Karpas-422 (cell line): Measurements from ENCODE around the gene GPR55. TPM values are rescaled to one million over a fixed set of nuclear protein-coding genes. Genes with fewer than 3 reads are reported as not detected.

Experiments
- DNase-seq: peaks from one replicate; pipeline ENCODE4 v3.0.0-alpha.2; 2015
- H2AFZ ChIP-seq: fragments of 200-600 bp; sonication (generic); 2 replicates; pipeline ENCODE4 v1.6.1; 2014; ENCODE audit warnings: antibody characterized with exemption, low read length, mixed read lengths
- H3K27ac ChIP-seq: fragments of 200-600 bp; sonication (generic); 2 replicates; pipeline ENCODE4 v1.5.1; 2014; ENCODE audit warnings: mild to moderate bottlenecking, low read length, moderate library complexity
- H3K27me3 ChIP-seq: fragments of 200-600 bp; sonication (generic); 2 replicates; pipeline ENCODE4 v1.6.1; 2014; ENCODE audit warnings: low read length, mixed read lengths
- H3K36me3 ChIP-seq: fragments of 200-600 bp; sonication (generic); 2 replicates; pipeline ENCODE4 v1.6.1; 2014; ENCODE audit warnings: low read length, mixed read lengths; ENCODE audit not compliant: insufficient read depth
- H3K4me1 ChIP-seq: fragments of 200-600 bp; sonication (generic); 2 replicates; pipeline ENCODE4 v1.6.1; 2014; ENCODE audit warnings: mild to moderate bottlenecking, low read length, mixed read lengths
- H3K4me2 ChIP-seq: fragments of 200-600 bp; sonication (generic); 2 replicates; pipeline ENCODE4 v1.6.1; 2014; ENCODE audit warnings: low read length, low read depth, mild to moderate bottlenecking; ENCODE audit not compliant: poor library complexity, severe bottlenecking
- H3K4me3 ChIP-seq: fragments of 200-600 bp; sonication (generic); 2 replicates; pipeline ENCODE4 v1.5.1; 2014; ENCODE audit warnings: mild to moderate bottlenecking, antibody characterized with exemption, low read length, mixed read lengths
- H3K79me2 ChIP-seq: fragments of 200-600 bp; sonication (generic); 2 replicates; pipeline ENCODE4 v1.6.1; 2014; ENCODE audit warnings: mild to moderate bottlenecking, low read length, mixed read lengths
- H3K9ac ChIP-seq: fragments of 200-600 bp; sonication (generic); 2 replicates; pipeline ENCODE4 v1.6.0; 2014; ENCODE audit warnings: low read length
- H3K9me2 ChIP-seq: fragments of 200-600 bp; sonication (generic), shearing (Covaris generic); replicated peaks from 2 replicates; pipeline ENCODE4 v1.6.0; 2014; ENCODE audit warnings: mild to moderate bottlenecking, low read length, moderate library complexity; ENCODE audit not compliant: insufficient read depth
- H3K9me3 ChIP-seq: fragments of 300-700, 200-600 bp; sonication (generic); 2 replicates; pipeline ENCODE4 v1.6.1; 2014; ENCODE audit warnings: low read length, mixed read lengths
- H4K20me1 ChIP-seq: fragments of 200-600 bp; sonication (generic); 2 replicates; pipeline ENCODE4 v1.6.1; 2014; ENCODE audit warnings: mild to moderate bottlenecking, antibody characterized with exemption, low read length, low read depth; ENCODE audit not compliant: insufficient read depth
- total RNA-seq: library from RNA; depleted of rRNA; stranded (reverse); fragments of >200 nt; shearing (Covaris generic); gene quantifications from 2 replicates; pipeline ENCODE4 v1.2.3, GENCODE V29; 2014; ENCODE audit warnings: low replicate concordance

GPR55 gene
- total RNA-seq, 1 experiment from 2014 or later, result 9.5 TPM

DNA sequence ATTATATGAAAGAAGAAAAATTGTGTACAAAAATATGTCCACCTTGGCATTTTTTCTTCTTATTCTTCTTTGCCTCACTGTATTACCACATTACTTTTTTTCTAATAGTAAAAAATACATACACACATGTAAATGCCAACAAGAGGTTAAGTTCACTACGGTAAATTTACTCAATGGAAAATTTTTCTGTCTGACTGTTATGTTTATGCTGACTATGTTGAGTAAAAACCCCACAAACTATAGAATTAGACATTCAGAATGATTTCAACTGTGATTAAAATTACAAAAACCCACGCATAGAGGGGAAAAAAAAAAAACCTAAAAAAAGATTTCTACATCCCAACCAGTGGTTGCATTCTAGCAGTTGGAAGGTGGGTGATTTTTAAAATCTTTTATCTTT lies 5.4 kb downstream of the GPR55 start:
- Histone ChIP-seq H3K9ac (no peak overlapping the region), H3K79me2 (no peaks in the 10 kb centered on the region), H3K9me3 (no peaks in the 10 kb centered on the region), H3K9me2 (no peaks in the 10 kb centered on the region), H3K36me3 (no peaks in the 10 kb centered on the region), H3K27me3 (no peaks in the 10 kb centered on the region), H3K4me1 (peaks cover 25% of the 10 kb centered on the region), H3K4me2 (no peak overlapping the region), H2AFZ (no peak overlapping the region), H4K20me1 (no peaks in the 10 kb centered on the region), H3K4me3 (no peak overlapping the region), H3K27ac (no peak overlapping the region)
- DNase-seq, result no peak

DNA sequence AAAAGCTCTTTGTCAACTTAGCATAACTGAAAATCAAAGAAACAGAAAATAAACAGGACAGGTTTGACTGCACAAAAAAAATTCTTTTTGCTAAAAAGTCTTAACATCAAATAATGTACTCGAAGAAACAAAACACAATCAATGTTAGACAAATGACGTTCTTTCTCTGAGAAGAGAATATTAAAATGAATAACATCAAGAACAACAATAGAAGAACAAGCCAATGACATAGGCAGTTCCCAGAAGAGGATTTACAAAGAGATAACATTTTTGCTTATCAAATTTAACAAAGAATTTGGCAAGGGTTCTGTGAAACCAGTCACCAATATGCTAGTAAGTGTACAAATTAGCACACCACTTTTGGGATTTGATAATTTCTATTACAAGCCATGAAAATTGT lies 5.8 kb downstream of the GPR55 start:
- no peak for DNase-seq
- Histone ChIP-seq H3K9me2 (no peaks in the 10 kb centered on the region), H3K27me3 (no peaks in the 10 kb centered on the region), H3K36me3 (no peaks in the 10 kb centered on the region), H3K9ac (no peak overlapping the region), H3K9me3 (no peaks in the 10 kb centered on the region), H3K27ac (no peak overlapping the region), H3K4me1 (peaks cover 21% of the 10 kb centered on the region), H3K4me3 (no peak overlapping the region), H4K20me1 (no peaks in the 10 kb centered on the region), H3K79me2 (no peaks in the 10 kb centered on the region), H2AFZ (no peak overlapping the region), H3K4me2 (no peak overlapping the region)

DNA sequence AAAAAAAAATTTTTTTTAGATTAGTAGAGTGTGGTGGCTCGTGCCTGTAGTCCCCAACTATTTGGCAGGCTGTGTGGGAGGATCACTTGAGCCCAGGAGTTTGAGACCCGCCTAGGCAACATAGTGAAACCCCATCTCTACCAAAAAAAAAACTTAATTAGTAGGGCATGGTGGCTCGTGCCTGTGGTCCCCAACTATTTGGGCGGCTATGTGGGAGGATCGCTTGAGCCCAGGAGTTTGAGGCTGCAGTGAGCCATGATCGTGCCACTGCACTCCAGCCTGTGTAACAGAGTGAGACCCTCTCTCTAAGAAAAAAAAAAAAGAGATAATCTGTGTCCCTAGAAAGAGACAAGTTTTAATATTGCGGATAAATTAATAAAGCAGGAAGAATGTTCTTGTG lies 8.8 kb downstream of the GPR55 start:
- no peaks in the 10 kb centered on the region for H3K9me2 ChIP-seq
- no peak overlapping the region for H3K4me3 ChIP-seq
- no peak overlapping the region for H3K9ac ChIP-seq
- H3K9me3 ChIP-seq, result no peaks in the 10 kb centered on the region
- H2AFZ ChIP-seq, result no peak overlapping the region
- H4K20me1 ChIP-seq, result no peaks in the 10 kb centered on the region
- no peak overlapping the region for H3K4me2 ChIP-seq
- H3K36me3 ChIP-seq, result no peaks in the 10 kb centered on the region
- peaks cover 31% of the 10 kb centered on the region for H3K4me1 ChIP-seq
- H3K27ac ChIP-seq, result no peak overlapping the region
- no peak for DNase-seq
- no peaks in the 10 kb centered on the region for H3K79me2 ChIP-seq
- H3K27me3 ChIP-seq, result no peaks in the 10 kb centered on the region

DNA sequence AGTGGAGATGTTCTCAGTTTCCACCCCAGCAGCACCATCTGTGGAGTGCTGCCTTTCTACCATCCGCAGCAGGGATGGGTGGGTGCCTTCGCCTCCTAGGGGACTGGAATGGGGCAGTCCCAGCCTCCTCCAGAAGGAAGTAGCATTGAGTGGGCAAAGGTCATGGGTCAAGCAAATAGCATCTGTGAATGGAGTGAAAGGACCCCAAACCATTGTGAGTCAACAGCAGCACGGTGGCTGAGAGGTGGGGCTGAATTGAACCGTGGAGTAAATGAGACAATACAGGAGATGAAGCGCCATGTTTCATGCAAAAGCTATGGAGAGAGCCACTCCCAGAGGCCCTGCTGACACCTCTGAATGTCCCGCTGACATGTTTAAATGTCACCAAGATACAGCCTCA lies 9.7 kb downstream of the GPR55 start:
- H3K4me1 ChIP-seq, result peaks cover 31% of the 10 kb centered on the region
- H3K27ac ChIP-seq, result no peak overlapping the region
- no peaks in the 10 kb centered on the region for H3K27me3 ChIP-seq
- H3K4me2 ChIP-seq, result no peak overlapping the region
- DNase-seq, result no peak
- H2AFZ ChIP-seq, result no peak overlapping the region
- no peak overlapping the region for H3K4me3 ChIP-seq
- H3K79me2 ChIP-seq, result no peaks in the 10 kb centered on the region
- H3K9me2 ChIP-seq, result no peaks in the 10 kb centered on the region
- H3K9ac ChIP-seq, result no peak overlapping the region
- no peaks in the 10 kb centered on the region for H3K9me3 ChIP-seq
- no peaks in the 10 kb centered on the region for H3K36me3 ChIP-seq
- no peaks in the 10 kb centered on the region for H4K20me1 ChIP-seq

DNA sequence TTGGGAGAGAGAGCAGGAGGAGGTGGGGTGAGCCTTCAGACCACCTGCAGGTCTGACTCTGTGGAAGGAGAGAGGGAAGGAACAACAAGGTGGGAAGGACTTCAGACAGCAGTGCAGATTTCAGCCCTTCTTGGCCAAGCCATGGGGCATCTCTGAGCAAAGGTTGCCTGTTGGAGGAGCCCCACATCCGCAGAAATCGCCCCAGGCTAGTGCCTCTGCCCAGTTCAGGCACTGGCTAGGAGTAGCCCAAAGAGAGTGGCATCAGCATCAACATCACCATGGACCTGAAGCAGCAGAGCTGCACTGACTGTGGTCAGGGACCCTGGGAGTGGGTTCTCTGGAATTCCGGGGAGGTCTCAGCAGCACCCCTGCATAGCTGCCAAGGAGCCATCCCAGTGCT lies 10.2 kb downstream of the GPR55 start:
- no peaks in the 10 kb centered on the region for H3K9me2 ChIP-seq
- H3K4me3 ChIP-seq, result no peak overlapping the region
- no peak overlapping the region for H3K4me2 ChIP-seq
- no peaks in the 10 kb centered on the region for H3K9me3 ChIP-seq
- H3K9ac ChIP-seq, result no peak overlapping the region
- H3K36me3 ChIP-seq, result no peaks in the 10 kb centered on the region
- H3K27me3 ChIP-seq, result no peaks in the 10 kb centered on the region
- H4K20me1 ChIP-seq, result no peaks in the 10 kb centered on the region
- no peak overlapping the region for H3K27ac ChIP-seq
- H3K4me1 ChIP-seq, result peaks cover 28% of the 10 kb centered on the region
- DNase-seq, result no peak
- H2AFZ ChIP-seq, result no peak overlapping the region
- no peaks in the 10 kb centered on the region for H3K79me2 ChIP-seq

DNA sequence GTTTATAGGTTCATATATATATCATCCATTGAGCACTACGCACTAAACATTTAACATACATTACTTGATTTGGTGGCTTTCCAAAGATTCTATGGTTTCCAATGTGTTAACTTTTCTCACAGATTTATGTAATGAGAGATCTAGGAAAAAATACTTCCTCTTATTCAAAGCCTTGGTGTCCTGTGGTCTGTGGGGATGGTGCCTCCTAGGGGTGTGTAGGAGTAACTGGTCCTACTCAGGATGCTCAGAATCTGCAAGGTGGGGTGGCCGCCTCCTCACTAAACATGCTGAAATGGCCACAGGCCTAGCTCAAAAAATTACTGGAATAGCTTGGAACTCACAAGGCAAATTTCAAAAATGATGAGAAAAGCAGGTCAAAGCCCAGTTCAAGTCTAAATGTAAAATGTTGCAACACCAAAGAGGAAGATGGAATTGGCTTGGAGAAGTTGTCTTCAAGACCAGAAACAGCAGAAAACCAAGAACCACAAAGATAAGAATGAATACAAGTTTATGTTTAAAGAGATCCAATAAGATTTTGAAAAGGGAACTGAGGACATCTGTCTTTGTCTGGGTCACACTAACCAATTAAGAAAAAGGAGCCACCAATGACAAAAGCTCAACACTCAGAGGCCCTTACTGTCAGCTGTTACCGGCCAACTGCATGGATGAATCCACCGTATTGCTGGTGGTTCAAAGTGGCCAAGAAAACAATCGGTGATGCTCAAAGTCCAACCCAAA lies 11.5 kb downstream of the GPR55 start:
- H2AFZ ChIP-seq, result no peak overlapping the region
- H3K4me1 ChIP-seq, result peaks cover 30% of the 10 kb centered on the region
- no peaks in the 10 kb centered on the region for H3K27me3 ChIP-seq
- H4K20me1 ChIP-seq, result no peaks in the 10 kb centered on the region
- H3K79me2 ChIP-seq, result no peaks in the 10 kb centered on the region
- no peak overlapping the region for H3K4me3 ChIP-seq
- no peak overlapping the region for H3K9ac ChIP-seq
- no peak overlapping the region for H3K27ac ChIP-seq
- DNase-seq, result peak; percentile 88
- no peaks in the 10 kb centered on the region for H3K9me3 ChIP-seq
- H3K9me2 ChIP-seq, result no peaks in the 10 kb centered on the region
- H3K36me3 ChIP-seq, result no peaks in the 10 kb centered on the region
- H3K4me2 ChIP-seq, result no peak overlapping the region

DNA sequence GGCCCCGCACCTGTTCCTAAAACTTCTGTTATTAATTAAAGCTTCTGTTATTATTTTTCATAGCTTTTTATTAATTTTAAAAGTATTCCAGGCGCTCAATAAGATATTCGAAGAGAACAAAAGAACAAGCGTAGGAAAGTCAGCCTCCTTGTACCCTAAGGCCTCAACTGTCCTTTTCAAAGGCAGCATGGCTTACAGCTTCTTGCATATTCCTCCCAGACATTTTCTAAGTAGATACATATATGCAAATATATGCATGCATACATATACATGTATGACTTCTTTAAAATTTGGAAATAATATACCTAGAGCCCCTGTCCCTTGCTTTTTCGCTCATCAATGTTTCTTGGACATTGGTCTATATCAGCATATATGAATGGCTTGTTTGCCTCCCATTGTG lies 12.3 kb downstream of the GPR55 start:
- Histone ChIP-seq H3K9ac (no peak overlapping the region), H3K9me2 (no peaks in the 10 kb centered on the region), H3K4me3 (no peak overlapping the region), H3K27ac (no peak overlapping the region), H3K79me2 (no peaks in the 10 kb centered on the region), H3K27me3 (no peaks in the 10 kb centered on the region), H3K4me2 (no peak overlapping the region), H3K9me3 (no peaks in the 10 kb centered on the region), H3K4me1 (peaks cover 38% of the 10 kb centered on the region), H3K36me3 (no peaks in the 10 kb centered on the region), H4K20me1 (no peaks in the 10 kb centered on the region), H2AFZ (no peak overlapping the region)
- DNase-seq, result no peak

DNA sequence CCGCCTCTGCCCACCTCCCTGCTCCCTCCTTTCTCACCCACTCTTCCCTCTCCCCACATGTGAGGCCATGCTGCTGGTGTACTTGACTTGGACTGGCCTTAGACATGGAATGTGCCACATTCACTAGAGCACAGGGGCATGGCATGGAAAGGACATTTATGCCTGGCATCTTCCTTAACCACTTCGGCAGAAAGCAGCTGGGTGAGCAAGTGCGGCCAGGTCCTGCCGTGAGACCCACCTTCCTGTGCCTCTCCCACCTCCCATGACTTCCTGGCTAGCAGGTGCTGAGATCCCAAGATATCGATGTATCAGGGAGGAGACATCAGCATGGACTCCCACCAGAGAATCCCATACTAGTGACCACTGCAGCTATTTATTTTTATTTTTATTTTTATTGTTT lies 13.0 kb downstream of the GPR55 start:
- no peak overlapping the region for H3K4me2 ChIP-seq
- H3K27me3 ChIP-seq, result no peaks in the 10 kb centered on the region
- no peaks in the 10 kb centered on the region for H3K36me3 ChIP-seq
- no peak overlapping the region for H2AFZ ChIP-seq
- H3K9ac ChIP-seq, result no peak overlapping the region
- H3K9me3 ChIP-seq, result no peaks in the 10 kb centered on the region
- no peaks in the 10 kb centered on the region for H3K9me2 ChIP-seq
- H3K27ac ChIP-seq, result no peak overlapping the region
- no peak overlapping the region for H3K4me3 ChIP-seq
- H3K79me2 ChIP-seq, result no peaks in the 10 kb centered on the region
- peaks cover 45% of the 10 kb centered on the region for H3K4me1 ChIP-seq
- DNase-seq, result no peak
- H4K20me1 ChIP-seq, result no peaks in the 10 kb centered on the region
